Upper lobe of left lung (tissue), 4 donors: ENCODE results near the gene SMYD3.

Experiments used
- CTCF ChIP-seq, 6 experiments: fragments of 450-650 bp in 4 of 6; fragments of 200-600 bp in 2 of 6; sonication (generic) in 2 of 6; IDR thresholded peaks; one replicate each; pipeline ENCODE4 v1.5.1; 2016 to 2019; ENCODE audit warnings: antibody characterized with exemption in 6 of 6
- POLR2AphosphoS5 ChIP-seq, 2 donors: sonication (generic); formaldehyde crosslinking; IDR thresholded peaks; one replicate each; pipeline ENCODE4 v1.5.1; 2017; ENCODE audit warnings: antibody characterized with exemption in 2 of 2

GRCh38 chr1:246210756-246211155 lies 296.3 kb downstream of the SMYD3 start:
- TF ChIP-seq POLR2AphosphoS5 (IDR thresholded peaks at IDR 0.05) (no peak), CTCF (IDR thresholded peaks at IDR 0.05) (no peak)
